HG03469 (cell line): ENCODE results near the gene OPCML.

Source experiments
- ATAC-seq: cut with Tn5 transposase; IDR thresholded peaks from one replicate; pipeline ENCODE4 v1.9.1; 2021; ENCODE audit warnings: mild to moderate bottlenecking, moderate library complexity, moderate number of reproducible peaks; ENCODE audit not compliant: unreplicated experiment

Gene OPCML

GRCh38 chr11:133011604-133012003 lies 520.7 kb downstream of the OPCML start:
- no peak for ATAC-seq

- ATAC-seq = no peak
Measured at GRCh38 chr11:133007027-133007584, 525.2 kb downstream of the OPCML start.

- ATAC-seq = no peak
Measured at GRCh38 chr11:133004369-133004768, 527.9 kb downstream of the OPCML start.

GRCh38 chr11:132999516-132999915 lies 532.8 kb downstream of the OPCML start:
- no peak for ATAC-seq

GRCh38 chr11:132999031-132999430 lies 533.3 kb downstream of the OPCML start:
- no peak for ATAC-seq

- ATAC-seq = no peak
Measured at GRCh38 chr11:132997396-132997795, 534.9 kb downstream of the OPCML start.

- ATAC-seq = no peak
Measured at GRCh38 chr11:132994966-132995365, 537.3 kb downstream of the OPCML start.

GRCh38 chr11:132993991-132994502 lies 538.3 kb downstream of the OPCML start:
- ATAC-seq = no peak

GRCh38 chr11:132992838-132993631 lies 539.3 kb downstream of the OPCML start:
- no peak for ATAC-seq

- no peak for ATAC-seq
Measured at GRCh38 chr11:132988411-132988810, 543.9 kb downstream of the OPCML start.

GRCh38 chr11:132987936-132988335 lies 544.4 kb downstream of the OPCML start:
- ATAC-seq = no peak

GRCh38 chr11:132983641-132983978 lies 548.7 kb downstream of the OPCML start:
- ATAC-seq = no peak

GRCh38 chr11:132982772-132983640 lies 549.3 kb downstream of the OPCML start:
- no peak for ATAC-seq

- no peak for ATAC-seq
Measured at GRCh38 chr11:132981131-132981956, 551.0 kb downstream of the OPCML start.

GRCh38 chr11:132980670-132981069 lies 551.6 kb downstream of the OPCML start:
- no peak for ATAC-seq

- no peak for ATAC-seq
Measured at GRCh38 chr11:132977746-132978145, 554.6 kb downstream of the OPCML start.

GRCh38 chr11:132977241-132977640 lies 555.1 kb downstream of the OPCML start:
- no peak for ATAC-seq

GRCh38 chr11:132976115-132976514 lies 556.2 kb downstream of the OPCML start:
- no peak for ATAC-seq

- ATAC-seq = no peak
Measured at GRCh38 chr11:132973686-132974085, 558.6 kb downstream of the OPCML start.

- ATAC-seq = no peak
Measured at GRCh38 chr11:132972565-132972964, 559.7 kb downstream of the OPCML start.

GRCh38 chr11:132971351-132971750 lies 561.0 kb downstream of the OPCML start:
- no peak for ATAC-seq
